Ureter (tissue), 1 donor: ENCODE data around the gene MSMP. TPM values are rescaled to one million over a fixed set of nuclear protein-coding genes. Genes with fewer than 3 reads are reported as not detected.

ENCODE experiments used
- DNase-seq: peaks from one replicate; pipeline ENCODE4 v3.0.0-alpha.2; 2020; ENCODE audit warnings: low spot score
- total RNA-seq: library from RNA; stranded (reverse); gene quantifications from one replicate; pipeline ENCODE4 v1.2.4, GENCODE V29; 2023
- donor health status: DM: yes; HTN: yes; CAD: no.

The MSMP gene, protein sequence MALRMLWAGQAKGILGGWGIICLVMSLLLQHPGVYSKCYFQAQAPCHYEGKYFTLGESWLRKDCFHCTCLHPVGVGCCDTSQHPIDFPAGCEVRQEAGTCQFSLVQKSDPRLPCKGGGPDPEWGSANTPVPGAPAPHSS
- not detected for total RNA-seq

DNA sequence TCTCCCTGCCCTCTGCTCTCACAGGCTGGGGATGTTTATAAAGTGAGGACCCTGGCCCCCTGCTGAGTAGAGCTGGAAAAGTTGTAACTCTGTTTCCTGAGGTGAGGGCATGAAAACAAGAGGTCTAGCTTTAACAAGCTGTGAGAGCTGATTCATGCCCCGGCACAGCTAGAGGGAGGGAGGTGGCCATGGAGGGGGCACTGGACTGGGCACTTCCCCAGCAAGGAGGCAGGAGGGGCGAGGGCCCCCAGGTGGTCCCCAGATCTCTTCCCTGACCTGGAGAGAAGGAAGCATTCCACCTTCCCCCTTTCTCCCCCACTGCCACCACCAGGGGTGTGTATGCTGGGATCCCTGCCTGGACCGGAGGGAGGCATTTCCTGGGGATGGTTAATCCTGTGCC is at the start of gene MSMP:
TSS of gene MSMP (minus strand) at position 13 of the 400 bp plus-strand sequence. CDS start 147 bp downstream, outside the sequence.
- DNase-seq, result no peak

GRCh38 chr9:35801328-35802128 is 47.5 kb upstream of the MSMP start:
- no peak for DNase-seq

DNA sequence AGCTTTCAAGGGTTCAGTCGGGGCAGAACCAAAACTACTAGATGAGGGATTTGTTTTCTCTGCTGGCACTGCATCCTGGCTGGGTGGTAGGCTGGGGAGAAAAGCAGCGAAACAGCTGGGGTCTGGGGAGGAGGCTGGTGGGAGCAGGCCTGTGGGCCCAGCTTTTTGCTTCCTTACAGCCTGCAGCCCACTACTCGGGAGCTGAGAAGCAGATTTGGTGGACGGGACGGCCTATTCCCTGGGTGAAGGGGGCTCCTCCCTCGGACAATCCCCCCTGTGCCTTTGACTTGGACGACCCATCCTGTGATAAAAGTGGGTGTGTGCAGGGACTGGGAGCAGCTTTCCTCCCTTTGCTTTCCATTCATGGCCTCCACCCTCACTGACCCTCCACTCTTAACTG is 46.5 kb upstream of the MSMP start:
- DNase-seq, result no peak

DNA sequence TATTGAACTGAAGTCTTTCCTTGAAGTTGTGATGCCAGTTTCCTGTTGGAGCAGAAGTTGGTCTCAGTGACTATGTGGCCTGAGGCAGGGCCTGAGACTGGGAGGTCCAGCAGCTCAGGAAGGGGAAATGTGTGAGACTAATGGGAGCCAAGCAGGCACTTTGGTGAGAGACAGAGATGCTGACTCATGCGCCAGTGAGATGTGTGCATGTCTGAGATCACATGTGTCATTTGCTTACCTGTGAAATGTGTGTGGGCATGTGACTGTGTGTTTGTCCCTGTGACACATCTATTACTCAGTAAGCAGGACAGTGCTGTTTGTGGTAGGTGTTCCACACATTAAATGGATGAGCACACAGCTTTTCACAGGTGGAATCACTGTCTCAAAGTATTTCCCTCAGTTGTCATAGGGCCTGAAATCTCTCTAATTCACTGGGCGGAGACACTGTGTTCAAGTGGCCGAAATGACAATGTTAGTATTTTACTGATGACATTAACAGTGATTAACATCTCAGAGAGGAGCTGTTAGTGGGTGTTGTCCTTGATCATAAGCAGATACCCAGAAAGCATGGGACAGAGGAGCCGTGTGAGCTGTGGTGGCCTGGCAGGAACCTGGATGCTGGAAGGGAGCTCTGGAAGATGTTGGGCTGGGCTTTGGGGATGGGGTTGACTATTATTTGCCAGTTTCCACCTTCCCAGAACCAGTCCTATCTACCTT is 44.7 kb upstream of the MSMP start:
- DNase-seq, result peak; percentile 59

DNA sequence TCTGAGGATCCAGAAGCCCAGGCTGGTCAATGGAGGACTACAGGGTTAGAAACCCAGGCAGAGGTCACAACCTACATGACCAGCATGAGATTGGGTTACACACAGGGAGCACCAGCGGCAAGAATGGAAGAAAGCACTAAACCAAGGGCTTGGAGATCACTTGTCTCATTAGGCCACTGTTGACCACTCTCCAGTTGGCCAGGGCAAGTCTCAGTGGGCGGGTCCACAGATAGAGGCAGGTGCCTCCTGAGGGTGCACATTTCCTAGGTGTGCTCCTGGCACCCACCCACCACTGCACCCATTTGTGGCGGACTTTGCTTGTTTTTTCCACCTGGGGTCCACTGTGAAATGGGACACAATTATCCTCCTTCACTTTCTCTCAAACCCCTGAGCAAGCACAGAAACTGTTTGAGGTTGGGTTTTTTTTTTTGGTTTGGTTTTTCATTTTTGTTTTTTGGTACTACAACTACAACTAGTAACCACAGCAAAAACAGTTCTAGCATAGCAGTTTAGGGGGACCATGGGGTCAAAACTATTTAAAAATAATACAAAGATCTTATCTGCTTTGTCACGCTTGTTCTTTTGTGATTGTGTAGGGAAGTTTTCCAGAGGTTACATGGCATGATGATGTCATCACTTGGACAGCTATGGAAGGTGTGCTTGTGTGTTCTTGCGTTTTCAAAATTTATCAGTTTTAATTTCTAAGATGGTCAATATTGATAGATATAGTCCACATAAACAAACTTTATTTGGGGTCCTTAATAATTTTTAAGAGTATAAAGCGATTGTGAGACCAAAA is 43.4 kb upstream of the MSMP start:
- DNase-seq, result no peak

- no peak for DNase-seq
Observed at GRCh38 chr9:35795695-35796094, 41.6 kb upstream of the MSMP start.

GRCh38 chr9:35793461-35793860 is 39.4 kb upstream of the MSMP start:
- DNase-seq, result no peak

- DNase-seq, result no peak
Observed at GRCh38 chr9:35792826-35793225, 38.8 kb upstream of the MSMP start.

- DNase-seq, result no peak
Observed at GRCh38 chr9:35792024-35792813, 38.1 kb upstream of the MSMP start.

DNA sequence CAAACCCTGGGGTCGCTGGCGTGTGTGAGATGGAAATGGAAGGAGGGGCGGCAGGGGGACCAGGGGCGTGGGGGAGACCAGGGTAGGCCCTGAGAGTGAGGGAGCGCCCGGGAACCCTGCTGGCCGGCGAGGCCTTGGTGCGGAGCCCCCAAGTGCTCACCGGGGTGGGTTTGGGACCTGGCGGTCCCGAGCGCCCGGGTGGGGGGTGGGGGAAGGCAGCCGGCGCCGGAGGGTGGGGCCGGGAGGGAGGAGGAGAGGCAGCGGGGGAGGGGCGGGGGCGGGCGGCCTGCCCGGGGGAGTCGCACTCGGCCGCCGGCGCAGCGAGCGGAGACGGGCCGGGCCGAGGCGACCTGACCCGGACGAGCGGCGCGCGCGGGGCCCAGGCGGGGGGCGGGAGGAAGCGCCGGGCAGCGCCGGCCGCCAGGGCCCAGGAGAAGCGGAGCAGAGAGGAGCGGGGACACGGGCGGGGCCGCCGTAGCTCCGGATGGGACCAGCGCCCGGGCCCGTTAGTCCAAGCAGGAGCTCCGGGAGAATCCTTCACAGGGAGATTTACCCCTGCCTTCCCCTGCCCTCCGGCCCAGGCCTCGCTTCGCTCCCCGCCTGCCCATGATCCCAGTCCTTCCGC is 37.3 kb upstream of the MSMP start, which contains the start of gene NPR2:
TSS of gene NPR2 (plus strand) at position 295 of the 625 bp plus-strand sequence. CDS start 818 bp downstream, outside the sequence.
- DNase-seq, result no peak

- DNase-seq, result peak; percentile 79
Observed at GRCh38 chr9:35790385-35791296, 36.6 kb upstream of the MSMP start.

DNA sequence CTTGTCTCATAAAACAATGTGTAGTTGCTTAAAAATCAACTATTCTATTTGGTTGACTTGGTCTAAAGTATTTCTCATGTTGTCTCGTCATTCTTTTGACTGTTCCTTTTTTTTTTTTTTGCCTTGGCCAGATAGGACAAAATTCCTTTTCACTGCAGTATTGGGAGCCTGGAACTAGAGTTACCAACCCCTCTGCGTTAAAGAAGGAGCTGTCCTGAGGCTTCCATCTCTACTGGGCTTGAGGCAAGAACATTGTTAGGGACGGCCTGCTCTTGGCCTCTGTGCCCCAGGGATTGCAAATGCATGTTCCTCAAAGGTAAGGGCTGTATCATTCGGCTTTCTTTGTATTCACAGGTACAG is 35.9 kb upstream of the MSMP start:
- no peak for DNase-seq

DNA sequence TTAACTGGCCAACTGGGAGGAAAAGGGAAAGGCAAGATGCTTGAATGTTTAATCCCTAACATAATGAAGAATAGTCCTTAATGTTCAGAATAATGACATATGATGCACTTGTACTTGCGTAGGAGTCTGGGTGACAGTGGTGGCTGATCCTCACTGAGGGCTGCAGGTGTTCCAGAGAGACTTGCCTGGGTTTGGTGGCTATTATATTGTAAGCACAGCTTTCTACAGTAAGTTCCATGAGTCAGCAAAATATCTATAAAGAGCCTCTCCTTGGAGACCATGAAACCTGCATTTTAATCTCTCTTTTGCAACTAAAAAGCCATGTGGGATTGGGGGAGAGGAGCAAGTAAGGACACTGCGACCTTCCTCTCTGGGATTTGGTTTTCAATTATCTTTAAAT is 35.5 kb upstream of the MSMP start:
- DNase-seq, result no peak

- no peak for DNase-seq
Observed at GRCh38 chr9:35783418-35783817, 29.3 kb upstream of the MSMP start.

- no peak for DNase-seq
Observed at GRCh38 chr9:35781066-35781465, 27.0 kb upstream of the MSMP start.

- DNase-seq, result no peak
Observed at GRCh38 chr9:35778496-35778895, 24.4 kb upstream of the MSMP start.

GRCh38 chr9:35776018-35776417 is 21.9 kb upstream of the MSMP start:
- no peak for DNase-seq

- no peak for DNase-seq
Observed at GRCh38 chr9:35774907-35775635, 21.0 kb upstream of the MSMP start.

GRCh38 chr9:35771943-35772342 is 17.9 kb upstream of the MSMP start:
- no peak for DNase-seq
